OCI-LY1 (cell line): ENCODE results near the gene DROSHA.

ENCODE experiments used
- CTCF ChIP-seq: fragments of 200-600 bp; sonication (generic), shearing (Covaris generic); IDR thresholded peaks from 2 replicates; pipeline ENCODE4 v1.5.1; 2017; ENCODE audit warnings: mild to moderate bottlenecking, antibody characterized with exemption, low read length, moderate library complexity, mixed read lengths
- EZH2 ChIP-seq: fragments of 200-600 bp; sonication (generic), shearing (Covaris generic); IDR thresholded peaks from 2 replicates; pipeline ENCODE4 v1.8.0; 2017; ENCODE audit warnings: borderline replicate concordance, mixed run types, mild to moderate bottlenecking, antibody characterized with exemption, low read length, moderate library complexity, mixed read lengths

DNA sequence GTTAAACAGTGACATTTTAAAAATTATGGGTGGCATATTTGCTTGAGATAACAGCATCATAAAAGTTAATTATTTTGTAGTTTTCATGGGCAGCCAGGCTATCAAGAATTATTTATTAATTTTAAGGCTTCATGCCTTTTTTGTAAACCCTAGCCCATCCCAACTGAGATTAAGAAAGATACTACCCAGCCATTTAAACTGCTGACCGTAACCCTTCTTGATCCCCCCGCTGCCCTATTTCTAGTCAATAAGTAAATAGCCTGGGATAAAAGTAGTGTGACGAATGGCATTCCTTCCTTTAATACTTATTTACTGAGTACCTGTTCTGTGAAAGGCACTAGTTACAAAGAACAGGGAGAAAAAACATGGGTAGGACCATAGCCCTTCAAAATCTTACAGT lies 88.3 kb downstream of the DROSHA start:
- TF ChIP-seq CTCF (no peak), EZH2 (no peak)
